ENCODE data around the gene RFX1. TPM values are rescaled to one million over a fixed set of nuclear protein-coding genes. Genes with fewer than 3 reads are reported as not detected.
A peak's percentile ranks its signal among the peaks of the same experiment; 100 is the strongest.

RFX1 gene
- total RNA-seq, 1 experiment from 2014 or later, result 1.2 TPM

- H3K36me3 ChIP-seq (ENCODE audit: insufficient read depth, low read length), result peaks cover 6% of the 10 kb centered on the region; the same call in 1 of the 2 replicates
- DNase-seq, result no peak
- no peaks in the 10 kb centered on the region for H3K27me3 ChIP-seq (ENCODE audit: low read length)
- H3K27ac ChIP-seq (ENCODE audit: low read length), result peak overlapping the region; percentile 77
- H3K4me2 ChIP-seq (ENCODE audit: low read depth, low read length, poor library complexity, severe bottlenecking), result peak overlapping the region; percentile 93
- peaks cover 30% of the 10 kb centered on the region for H3K4me1 ChIP-seq (ENCODE audit: low read length)
- peak overlapping the region; percentile 46 for H3K9ac ChIP-seq (ENCODE audit: low read length)
- H3K9me3 ChIP-seq (ENCODE audit: low read length), result no peaks in the 10 kb centered on the region
- H3K79me2 ChIP-seq (ENCODE audit: low read length), result peaks cover 36% of the 10 kb centered on the region
- peak overlapping the region; percentile 66 for H2AFZ ChIP-seq (ENCODE audit: low read length)
- H3K4me3 ChIP-seq (ENCODE audit: low read length), result peak overlapping the region; percentile 81
- no peaks in the 10 kb centered on the region for H3K9me2 ChIP-seq (replicated peaks; ENCODE audit: insufficient read depth, low read length)
- no peaks in the 10 kb centered on the region for H4K20me1 ChIP-seq (ENCODE audit: insufficient read depth, low read depth, low read length)
Observed at GRCh38 chr19:14004619-14005348, 1.3 kb downstream of the RFX1 start.

- Histone ChIP-seq H3K27ac (ENCODE audit: low read length) (peak overlapping the region; percentile 72), H3K4me3 (ENCODE audit: low read length) (no peak overlapping the region), H3K4me2 (ENCODE audit: low read depth, low read length, poor library complexity, severe bottlenecking) (peak overlapping the region; percentile 50), H3K9me2 (replicated peaks; ENCODE audit: insufficient read depth, low read length) (no peaks in the 10 kb centered on the region), H2AFZ (ENCODE audit: low read length) (no peak overlapping the region), H3K36me3 (ENCODE audit: insufficient read depth, low read length) (peaks cover 6% of the 10 kb centered on the region; the same call in 1 of the 2 replicates), H3K79me2 (ENCODE audit: low read length) (peaks cover 36% of the 10 kb centered on the region), H3K27me3 (ENCODE audit: low read length) (no peaks in the 10 kb centered on the region), H4K20me1 (ENCODE audit: insufficient read depth, low read depth, low read length) (no peaks in the 10 kb centered on the region), H3K9me3 (ENCODE audit: low read length) (0 out of 2 replicates have a peak, but pooled peaks cover 4% of the 10 kb centered on the region), H3K4me1 (ENCODE audit: low read length) (peaks cover 30% of the 10 kb centered on the region), H3K9ac (ENCODE audit: low read length) (peak overlapping the region; percentile 50)
- peak; percentile 55 for DNase-seq
Observed at GRCh38 chr19:14003251-14004055, 2.7 kb downstream of the RFX1 start.

- Histone ChIP-seq H3K27ac (ENCODE audit: low read length) (peak overlapping the region; percentile 72), H3K9me2 (replicated peaks; ENCODE audit: insufficient read depth, low read length) (no peaks in the 10 kb centered on the region), H3K4me3 (ENCODE audit: low read length) (no peak overlapping the region), H3K36me3 (ENCODE audit: insufficient read depth, low read length) (peaks cover 6% of the 10 kb centered on the region; the same call in 1 of the 2 replicates), H3K27me3 (ENCODE audit: low read length) (no peaks in the 10 kb centered on the region), H3K4me2 (ENCODE audit: low read depth, low read length, poor library complexity, severe bottlenecking) (peak overlapping the region; percentile 50), H4K20me1 (ENCODE audit: insufficient read depth, low read depth, low read length) (no peaks in the 10 kb centered on the region), H3K9ac (ENCODE audit: low read length) (peak overlapping the region; percentile 50), H3K79me2 (ENCODE audit: low read length) (peaks cover 40% of the 10 kb centered on the region), H2AFZ (ENCODE audit: low read length) (no peak overlapping the region), H3K9me3 (ENCODE audit: low read length) (0 out of 2 replicates have a peak, but pooled peaks cover 4% of the 10 kb centered on the region), H3K4me1 (ENCODE audit: low read length) (peaks cover 30% of the 10 kb centered on the region)
- DNase-seq, result no peak
Observed at GRCh38 chr19:14002571-14003250, 3.4 kb downstream of the RFX1 start.

GRCh38 chr19:14000691-14001375 is 5.3 kb downstream of the RFX1 start:
- Histone ChIP-seq H3K4me1 (ENCODE audit: low read length) (peaks cover 26% of the 10 kb centered on the region), H3K9ac (ENCODE audit: low read length) (no peak overlapping the region), H3K27ac (ENCODE audit: low read length) (no peak overlapping the region), H3K4me3 (ENCODE audit: low read length) (no peak overlapping the region), H2AFZ (ENCODE audit: low read length) (no peak overlapping the region), H3K9me2 (replicated peaks; ENCODE audit: insufficient read depth, low read length) (no peaks in the 10 kb centered on the region), H3K36me3 (ENCODE audit: insufficient read depth, low read length) (peaks cover 6% of the 10 kb centered on the region; the same call in 1 of the 2 replicates), H3K4me2 (ENCODE audit: low read depth, low read length, poor library complexity, severe bottlenecking) (no peak overlapping the region), H3K9me3 (ENCODE audit: low read length) (0 out of 2 replicates have a peak, but pooled peaks cover 4% of the 10 kb centered on the region), H4K20me1 (ENCODE audit: insufficient read depth, low read depth, low read length) (no peaks in the 10 kb centered on the region), H3K79me2 (ENCODE audit: low read length) (peaks cover 46% of the 10 kb centered on the region), H3K27me3 (ENCODE audit: low read length) (no peaks in the 10 kb centered on the region)
- no peak for DNase-seq

- H3K4me2 ChIP-seq (ENCODE audit: low read depth, low read length, poor library complexity, severe bottlenecking), result no peak overlapping the region
- no peak overlapping the region for H3K27ac ChIP-seq (ENCODE audit: low read length)
- no peak overlapping the region for H3K4me3 ChIP-seq (ENCODE audit: low read length)
- H3K9ac ChIP-seq (ENCODE audit: low read length), result no peak overlapping the region
- H2AFZ ChIP-seq (ENCODE audit: low read length), result no peak overlapping the region
- no peaks in the 10 kb centered on the region for H4K20me1 ChIP-seq (ENCODE audit: insufficient read depth, low read depth, low read length)
- no peak for DNase-seq
- H3K79me2 ChIP-seq (ENCODE audit: low read length), result peaks cover 38% of the 10 kb centered on the region
- H3K9me3 ChIP-seq (ENCODE audit: low read length), result 0 out of 2 replicates have a peak, but pooled peaks cover 4% of the 10 kb centered on the region
- no peaks in the 10 kb centered on the region for H3K9me2 ChIP-seq (replicated peaks; ENCODE audit: insufficient read depth, low read length)
- peaks cover 6% of the 10 kb centered on the region; the same call in 1 of the 2 replicates for H3K36me3 ChIP-seq (ENCODE audit: insufficient read depth, low read length)
- H3K27me3 ChIP-seq (ENCODE audit: low read length), result no peaks in the 10 kb centered on the region
- peaks cover 16% of the 10 kb centered on the region for H3K4me1 ChIP-seq (ENCODE audit: low read length)
Observed at GRCh38 chr19:13999085-13999484, 7.0 kb downstream of the RFX1 start.

GRCh38 chr19:13998426-13998825 is 7.7 kb downstream of the RFX1 start:
- H3K27me3 ChIP-seq (ENCODE audit: low read length), result no peaks in the 10 kb centered on the region
- H3K9me2 ChIP-seq (replicated peaks; ENCODE audit: insufficient read depth, low read length), result no peaks in the 10 kb centered on the region
- peaks cover 12% of the 10 kb centered on the region for H3K4me1 ChIP-seq (ENCODE audit: low read length)
- no peak overlapping the region for H3K4me3 ChIP-seq (ENCODE audit: low read length)
- no peak overlapping the region for H2AFZ ChIP-seq (ENCODE audit: low read length)
- H3K36me3 ChIP-seq (ENCODE audit: insufficient read depth, low read length), result peaks cover 6% of the 10 kb centered on the region; the same call in 1 of the 2 replicates
- no peak overlapping the region for H3K27ac ChIP-seq (ENCODE audit: low read length)
- no peaks in the 10 kb centered on the region for H4K20me1 ChIP-seq (ENCODE audit: insufficient read depth, low read depth, low read length)
- H3K79me2 ChIP-seq (ENCODE audit: low read length), result peaks cover 38% of the 10 kb centered on the region
- H3K9me3 ChIP-seq (ENCODE audit: low read length), result 0 out of 2 replicates have a peak, but pooled peaks cover 4% of the 10 kb centered on the region
- no peak overlapping the region for H3K9ac ChIP-seq (ENCODE audit: low read length)
- H3K4me2 ChIP-seq (ENCODE audit: low read depth, low read length, poor library complexity, severe bottlenecking), result no peak overlapping the region
- no peak for DNase-seq

GRCh38 chr19:13997631-13997962 is 8.5 kb downstream of the RFX1 start:
- 0 out of 2 replicates have a peak, but pooled peaks cover 4% of the 10 kb centered on the region for H3K9me3 ChIP-seq (ENCODE audit: low read length)
- no peak overlapping the region for H3K4me2 ChIP-seq (ENCODE audit: low read depth, low read length, poor library complexity, severe bottlenecking)
- H3K36me3 ChIP-seq (ENCODE audit: insufficient read depth, low read length), result peaks cover 6% of the 10 kb centered on the region; the same call in 1 of the 2 replicates
- no peak overlapping the region for H3K4me3 ChIP-seq (ENCODE audit: low read length)
- DNase-seq, result no peak
- no peak overlapping the region for H3K27ac ChIP-seq (ENCODE audit: low read length)
- no peaks in the 10 kb centered on the region for H3K27me3 ChIP-seq (ENCODE audit: low read length)
- no peaks in the 10 kb centered on the region for H3K9me2 ChIP-seq (replicated peaks; ENCODE audit: insufficient read depth, low read length)
- no peak overlapping the region for H2AFZ ChIP-seq (ENCODE audit: low read length)
- peaks cover 35% of the 10 kb centered on the region for H3K79me2 ChIP-seq (ENCODE audit: low read length)
- H3K9ac ChIP-seq (ENCODE audit: low read length), result no peak overlapping the region
- H4K20me1 ChIP-seq (ENCODE audit: insufficient read depth, low read depth, low read length), result no peaks in the 10 kb centered on the region
- peaks cover 6% of the 10 kb centered on the region for H3K4me1 ChIP-seq (ENCODE audit: low read length)
